Endometrial microvascular endothelial cells (primary cell): ENCODE measurements around the gene OTOGL. TPM values are rescaled to one million over a fixed set of nuclear protein-coding genes. Genes with fewer than 3 reads are reported as not detected.
"Not testable (repeated sequence)": the region's sequence is repeated elsewhere in the genome, so short reads cannot be mapped to it uniquely, and the experiment has no call there.

Experiments
- in situ Hi-C: cut with HindIII; loops from 2 replicates; pipeline ENCODE4 v1.10.0; 2017; ENCODE audit warnings: low sequenced_read_pairs, low pct_unique_long_range_greater_than_20kb; ENCODE audit errors: inconsistent ontology term
- total RNA-seq: library from RNA; depleted of rRNA; stranded (reverse); fragments of >200 nt; gene quantifications from one replicate; pipeline ENCODE4 v1.2.3, GENCODE V29; 2015; ENCODE audit errors: inconsistent ontology term

The OTOGL gene
- total RNA-seq, 1 donor from 2014 or later, result 2.0 TPM

DNA sequence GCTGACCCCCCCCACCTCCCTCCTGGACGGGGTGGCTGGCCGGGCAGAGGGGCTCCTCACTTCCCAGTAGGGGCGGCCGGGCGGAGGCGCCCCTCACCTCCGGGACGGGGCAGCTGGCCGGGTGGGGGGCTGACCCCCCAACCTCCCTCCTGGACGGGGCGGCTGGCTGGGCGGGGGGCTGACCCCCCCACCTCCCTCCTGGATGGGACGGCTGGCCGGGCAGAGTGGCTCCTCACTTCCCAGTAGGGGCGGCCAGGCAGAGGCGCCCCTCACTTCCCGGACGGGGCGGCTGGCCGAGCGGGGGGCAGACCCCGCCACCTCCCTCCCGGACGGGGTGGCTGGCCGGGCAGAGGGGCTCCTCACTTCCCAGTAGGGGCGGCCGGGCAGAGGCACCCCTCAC is 208.1 kb downstream of the OTOGL start:
- in situ Hi-C loops, result not testable (repeated sequence)

DNA sequence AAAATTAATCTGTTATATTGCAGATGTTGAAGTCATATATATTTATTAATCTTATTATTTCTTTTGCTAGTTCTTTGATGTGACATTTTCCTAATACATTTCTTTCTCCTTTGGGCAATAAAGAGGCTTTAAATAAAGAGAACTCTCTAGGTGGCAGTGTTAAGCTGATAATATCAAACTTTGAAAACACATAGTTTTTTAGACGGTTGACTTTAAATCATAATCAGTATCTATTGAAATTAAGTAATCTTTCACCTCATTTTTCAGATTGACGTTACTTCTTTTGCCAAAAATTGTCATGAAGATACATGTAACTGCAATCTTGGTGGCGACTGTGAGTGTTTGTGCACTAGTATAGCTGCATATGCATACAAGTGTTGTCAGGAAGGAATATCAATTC is 213.9 kb downstream of the OTOGL start:
- in situ Hi-C loops, result no loop called here

- in situ Hi-C loops, result no loop called here
Observed at GRCh38 chr12:80314741-80315140, 215.4 kb downstream of the OTOGL start.

GRCh38 chr12:80316222-80316621 is 216.9 kb downstream of the OTOGL start:
- in situ Hi-C loops, result no loop called here

DNA sequence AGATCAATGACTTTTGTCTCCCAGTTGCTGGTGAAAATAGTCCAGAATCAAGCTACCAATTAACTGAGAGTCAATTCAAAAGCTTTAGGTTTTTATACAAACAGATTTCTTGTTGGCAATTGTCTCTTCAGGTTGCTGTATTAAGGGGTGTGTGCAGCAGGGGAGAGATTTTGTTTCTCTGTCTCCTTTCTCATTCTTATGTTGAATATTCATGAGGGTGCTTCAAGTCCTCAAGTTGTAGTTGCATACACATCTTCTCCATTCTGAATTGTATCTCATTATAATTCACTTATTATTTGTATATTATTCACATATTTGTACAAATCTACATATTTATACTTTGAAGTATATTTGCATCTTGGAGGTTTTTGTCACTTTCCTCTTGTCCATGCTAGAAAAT is 218.0 kb downstream of the OTOGL start:
- in situ Hi-C loops, result no loop called here

- in situ Hi-C loops, result no loop called here
Observed at GRCh38 chr12:80317899-80318298, 218.6 kb downstream of the OTOGL start.

- in situ Hi-C loops, result no loop called here
Observed at GRCh38 chr12:80320121-80320678, 220.9 kb downstream of the OTOGL start.

DNA sequence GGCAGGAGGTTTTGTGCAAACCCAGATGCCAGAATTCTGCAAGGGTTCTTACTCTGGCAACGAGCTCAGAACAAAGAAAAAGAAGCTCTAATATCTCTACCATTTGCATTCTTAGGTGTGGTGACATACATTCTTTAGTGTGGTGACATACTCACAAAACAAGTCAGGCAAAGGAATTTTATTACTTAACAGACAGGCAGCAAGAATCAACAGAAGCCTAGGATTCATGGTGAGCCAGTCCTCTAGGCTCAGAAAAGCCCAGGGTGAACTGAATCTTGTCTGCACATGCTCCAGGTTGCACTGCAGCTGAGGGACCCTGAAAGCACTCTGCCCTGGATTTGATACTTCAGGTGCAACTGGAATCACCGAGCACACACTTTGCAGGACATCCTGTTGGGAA is 222.3 kb downstream of the OTOGL start:
- in situ Hi-C loops, result no loop called here

DNA sequence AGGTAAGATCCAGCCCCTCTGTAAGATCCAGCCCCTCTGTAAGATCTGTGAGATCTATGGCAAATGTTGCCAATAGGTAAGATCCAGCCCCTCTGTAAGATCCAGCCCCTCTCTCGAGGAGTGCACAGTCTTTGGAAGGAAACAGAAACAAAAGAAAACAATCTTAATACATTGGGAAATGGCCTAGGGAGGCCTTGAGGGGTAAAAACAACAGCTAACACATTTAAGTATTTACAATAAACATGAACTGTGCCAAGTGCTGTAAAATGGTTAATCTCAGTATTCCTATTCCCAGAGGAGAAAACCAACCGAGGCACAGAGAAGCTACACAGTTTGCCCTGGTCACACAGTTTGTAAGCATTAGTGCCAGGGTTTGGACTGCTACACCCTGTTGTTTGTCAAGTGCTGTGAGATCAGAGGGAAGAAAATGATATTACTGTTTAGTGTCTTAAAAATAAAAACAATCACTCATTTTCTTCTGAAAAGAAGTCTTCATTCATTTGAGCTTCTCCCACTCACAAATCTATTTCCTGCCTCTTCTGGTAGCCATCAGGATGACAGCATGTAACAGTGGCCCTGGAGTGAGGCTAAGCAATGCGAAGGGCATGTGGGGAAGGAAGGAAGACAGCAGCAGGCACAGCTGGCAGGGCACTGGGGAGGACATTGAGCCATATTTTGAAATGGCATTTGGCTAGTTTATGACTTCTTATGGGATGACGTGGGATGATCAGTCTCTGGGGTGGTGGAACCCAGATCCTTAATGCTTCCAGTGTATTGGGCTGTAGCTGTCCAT is 226.0 kb downstream of the OTOGL start:
- in situ Hi-C loops, result no loop called here

- in situ Hi-C loops, result no loop called here
Observed at GRCh38 chr12:80332827-80333226, 233.5 kb downstream of the OTOGL start.

GRCh38 chr12:80352474-80352873 is 253.1 kb downstream of the OTOGL start:
- in situ Hi-C loops, result no loop called here

- in situ Hi-C loops, result no loop called here
Observed at GRCh38 chr12:80353254-80353653, 253.9 kb downstream of the OTOGL start.

- in situ Hi-C loops, result no loop called here
Observed at GRCh38 chr12:80356097-80356496, 256.8 kb downstream of the OTOGL start.

- in situ Hi-C loops, result no loop called here
Observed at GRCh38 chr12:80359703-80360102, 260.4 kb downstream of the OTOGL start.

- in situ Hi-C loops, result no loop called here
Observed at GRCh38 chr12:80364056-80364455, 264.7 kb downstream of the OTOGL start.

DNA sequence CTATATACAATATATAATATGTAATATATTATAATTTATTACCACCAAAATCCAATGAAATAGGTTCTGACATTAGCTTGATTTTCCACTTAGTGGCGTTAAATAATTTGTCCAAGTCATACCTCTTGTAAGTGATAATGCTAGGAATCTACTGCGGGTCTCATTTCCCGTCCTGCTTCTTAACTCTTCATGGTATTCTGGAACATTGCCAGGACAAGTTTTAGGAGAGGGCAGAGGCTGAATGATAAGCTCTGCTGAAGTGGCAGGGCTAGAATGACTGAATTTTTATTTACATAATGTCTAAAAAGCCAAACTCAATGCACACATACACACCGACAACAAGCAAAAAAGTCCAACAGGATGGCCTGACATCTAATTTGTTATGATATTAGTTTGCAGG is 274.3 kb downstream of the OTOGL start:
- in situ Hi-C loops, result no loop called here

DNA sequence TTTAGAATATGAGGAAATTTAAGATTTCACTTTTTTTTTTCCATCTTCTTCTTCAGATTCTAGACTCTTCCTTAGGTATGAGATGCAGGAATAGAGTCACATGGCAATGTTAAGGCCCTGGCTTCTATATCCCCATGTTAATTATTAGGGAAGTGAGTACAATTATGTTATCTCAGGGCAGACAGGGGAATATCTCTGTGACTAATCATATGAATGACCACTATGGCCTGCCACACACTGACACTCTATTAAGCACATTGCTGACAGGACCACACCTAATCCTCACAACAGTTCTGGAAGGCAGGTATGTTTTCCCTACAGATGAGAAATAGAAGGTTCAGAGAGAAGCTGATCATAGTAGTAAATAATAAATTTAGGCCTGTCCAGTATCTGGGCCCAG is 275.3 kb downstream of the OTOGL start:
- in situ Hi-C loops, result no loop called here

- in situ Hi-C loops, result no loop called here
Observed at GRCh38 chr12:80377140-80377794, 277.9 kb downstream of the OTOGL start.

- in situ Hi-C loops, result no loop called here
Observed at GRCh38 chr12:80381121-80381520, 281.8 kb downstream of the OTOGL start.

- in situ Hi-C loops, result no loop called here
Observed at GRCh38 chr12:80382254-80382653, 282.9 kb downstream of the OTOGL start.
